K562 (cell line): Measurements from ENCODE around the gene CEND1. TPM values are rescaled to one million over a fixed set of nuclear protein-coding genes. Genes with fewer than 3 reads are reported as not detected.

Source experiments
- ATAC-seq: fragments of 200-7000 bp; cut with Tn5 transposase; 3 replicates; pipeline ENCODE4 v1.9.1; 2020; ENCODE audit warnings: moderate library complexity
- BruUV-seq: library from RNA; stranded (reverse); fragments of 400-500 nt; replicated peaks from 2 replicates; lab custom pipeline; 2021; lab: Mats Ljungman, UMichigan
- CTCF ChIA-PET: fragments of 300-600 bp; formaldehyde crosslinking; extraction: SDS; loops from one replicate; lab custom pipeline; 2021; ENCODE audit warnings: low intra/inter-chr PET ratio; lab: Yijun Ruan, JAX
- POLR2A ChIA-PET: fragments of 300-600, 350-650 bp; sonication (Branson Sonifier 250); formaldehyde crosslinking; extraction: SDS; loops from one replicate; lab custom pipeline; 2021; ENCODE audit warnings: antibody characterized with exemption, inconsistent platforms; lab: Yijun Ruan, JAX
- DNase-seq, 4 experiments: peaks; one replicate each; pipeline versions ENCODE4 v3.0.0 to v3.0.0-alpha.2; 2011 to 2018; ENCODE audit warnings: low spot score in 3 of 4, mixed read lengths in 3 of 4; ENCODE audit errors: extremely low read depth in 1 of 4
- FAIRE-seq: peaks from 2 replicates; lab custom pipeline; 2011; peaks lifted over from hg19 to GRCh38; lab: Jason Lieb, UNC
- H2AFZ ChIP-seq: 2 replicates; pipeline ENCODE4 v1.6.0; 2011; ENCODE audit warnings: low read depth, low read length, control low read depth, inconsistent platforms
- H3K27ac ChIP-seq: fragments of 200-600 bp; 3 replicates; pipeline ENCODE4 v1.8.0; 2011; ENCODE audit warnings: low read depth, mild to moderate bottlenecking, control low read depth, inconsistent platforms, low read length, moderate library complexity, mixed read lengths; ENCODE audit errors: extremely low read depth
- H3K27me3 ChIP-seq, 2 experiments: fragments of 300-600 bp in 1 of 2; 2 replicates in 1 of 2; 3 replicates in 1 of 2; pipeline versions ENCODE4 v1.6.0 to v1.8.0; 2011; ENCODE audit warnings: inconsistent platforms in 2 of 2, low read length in 2 of 2, mild to moderate bottlenecking in 1 of 2, mixed read lengths in 1 of 2, moderate library complexity in 1 of 2; ENCODE audit not compliant: control insufficient read depth in 2 of 2, insufficient read depth in 2 of 2
- H3K36me3 ChIP-seq: fragments of 300-600 bp; 3 replicates; pipeline ENCODE4 v1.8.0; 2011; ENCODE audit warnings: mild to moderate bottlenecking, low read length, inconsistent platforms; ENCODE audit not compliant: control insufficient read depth, insufficient read depth
- H3K4me1 ChIP-seq, 2 experiments: fragments of 200-600 bp in 1 of 2; replicated peaks in 1 of 2; 2 replicates in 1 of 2; 3 replicates in 1 of 2; pipeline versions ENCODE4 v1.5.1 to v1.8.0; 2011; ENCODE audit warnings: inconsistent platforms in 2 of 2, low read length in 2 of 2, mild to moderate bottlenecking in 1 of 2, mixed read lengths in 1 of 2, moderate library complexity in 1 of 2; ENCODE audit not compliant: control insufficient read depth in 2 of 2, insufficient read depth in 2 of 2
- H3K4me2 ChIP-seq: 2 replicates; pipeline ENCODE4 v1.6.1; 2011; ENCODE audit warnings: low read length, control low read depth, inconsistent platforms, mixed read lengths; ENCODE audit not compliant: insufficient read depth
- H3K4me3 ChIP-seq: fragments of 200-600 bp; sonication (generic), shearing (Covaris generic); 2 replicates; pipeline ENCODE4 v1.5.1; 2016; ENCODE audit warnings: control low read depth, inconsistent platforms
- H3K79me2 ChIP-seq: fragments of 200-600 bp; 3 replicates; pipeline ENCODE4 v1.8.0; 2011; ENCODE audit warnings: low read length, inconsistent platforms; ENCODE audit not compliant: control insufficient read depth, insufficient read depth
- H3K9ac ChIP-seq, 2 experiments: 2 replicates each; pipeline versions ENCODE4 v1.6.0 to v1.6.1; 2011; ENCODE audit warnings: low read depth in 2 of 2, low read length in 2 of 2, control low read depth in 1 of 2, inconsistent platforms in 1 of 2, mild to moderate bottlenecking in 1 of 2, mixed read lengths in 1 of 2; ENCODE audit not compliant: insufficient read depth in 1 of 2
- H3K9me1 ChIP-seq: one replicate; pipeline ENCODE4 v1.6.0; 2011; ENCODE audit warnings: inconsistent platforms, mild to moderate bottlenecking, low read length, moderate library complexity; ENCODE audit not compliant: control insufficient read depth, insufficient read depth
- H3K9me3 ChIP-seq: replicated peaks from 2 replicates; pipeline ENCODE4 v1.5.1; 2011; ENCODE audit warnings: low read depth, low read length, inconsistent platforms; ENCODE audit not compliant: control insufficient read depth, insufficient read depth
- H4K20me1 ChIP-seq: replicated peaks from 2 replicates; pipeline ENCODE4 v1.6.1; 2011; ENCODE audit warnings: low read length, inconsistent platforms, mixed read lengths; ENCODE audit not compliant: control insufficient read depth, insufficient read depth
- CHD4 ChIP-seq: fragments of 200-600 bp; sonication (generic); IDR thresholded peaks from 3 replicates; pipeline ENCODE4 v1.6.1; 2012; ENCODE audit warnings: low read depth, mild to moderate bottlenecking, mixed read lengths, low read length, inconsistent platforms; ENCODE audit not compliant: insufficient read depth, insufficient replicate concordance, poor library complexity, severe bottlenecking
- JUND ChIP-seq, 2 experiments: IDR thresholded peaks; 2 replicates in 1 of 2; 3 replicates in 1 of 2; pipeline ENCODE4 v1.6.1; 2011; ENCODE audit warnings: borderline replicate concordance in 2 of 2, low read depth in 2 of 2, low read length in 2 of 2, improper control_type of control experiment in 1 of 2, missing biosample characterization in 1 of 2, missing genetic modification characterization in 1 of 2, missing genetic modification reagents in 1 of 2
- MCM5 ChIP-seq: fragments of 450-650 bp; IDR thresholded peaks from 2 replicates; pipeline ENCODE4 v1.6.1; 2016; ENCODE audit warnings: low read depth
- POLR2G ChIP-seq: fragments of 200-400 bp; formaldehyde crosslinking; IDR thresholded peaks from 2 replicates; pipeline ENCODE4 v1.6.1; 2017; ENCODE audit warnings: low read depth, mild to moderate bottlenecking, antibody characterized with exemption, low read length, moderate library complexity
- RBFOX2 ChIP-seq: fragments of 200-400 bp; formaldehyde crosslinking; IDR thresholded peaks from 2 replicates; pipeline ENCODE4 v1.6.1; 2017; ENCODE audit warnings: low read depth, mild to moderate bottlenecking, low read length, moderate library complexity
- RBM14 ChIP-seq: fragments of 200-400 bp; formaldehyde crosslinking; IDR thresholded peaks from 2 replicates; pipeline ENCODE4 v1.6.1; 2018; ENCODE audit warnings: low read depth, mild to moderate bottlenecking, low read length, moderate library complexity, borderline replicate concordance; ENCODE audit not compliant: insufficient read depth
- TRIM28 ChIP-seq: fragments of 450-650 bp; IDR thresholded peaks from 2 replicates; pipeline ENCODE4 v1.6.1; 2017
- ZBTB5 ChIP-seq: fragments of 450-650 bp; IDR thresholded peaks from 2 replicates; pipeline ENCODE4 v1.6.1; 2017; ENCODE audit warnings: antibody characterized with exemption
- ZKSCAN1 ChIP-seq: fragments of 150-350 bp; IDR thresholded peaks from 2 replicates; pipeline ENCODE4 v1.6.1; 2016; ENCODE audit warnings: low read depth, low read length
- WGBS: fragments of 100-300 bp; shearing (Covaris generic); methylation state at CpG from one replicate; pipeline ENCODE4 v1.1.6; 2016; ENCODE audit warnings: low coverage, mixed read lengths; ENCODE audit not compliant: insufficient coverage; ENCODE audit errors: missing lambda C conversion rate; 5-methylcytosine and 5-hydroxymethylcytosine counted together
- in situ Hi-C: fragments of 300-500 bp; cut with MboI; formaldehyde crosslinking; loops from 4 replicates; pipeline ENCODE4 v1.15.0; 2018; ENCODE audit warnings: inconsistent platforms, mixed read lengths
- intact Hi-C: fragments of 100-400 bp; cut with micrococcal nuclease; formaldehyde crosslinking; loops from 2 replicates; pipeline ENCODE4 v1.14.2; 2022
- polyA plus RNA-seq, 8 experiments: library from polyadenylated mRNA; depleted of rRNA in 4 of 8; stranded (reverse) in 5 of 8; unstranded in 3 of 8; fragments of >200 nt; fragmentation: Nextera tagmentation in 2 of 8; fragmentation: Illumina TruSeq in 1 of 8; extraction: Ambion mirVana in 2 of 8; extraction: Trizol in 1 of 8; gene quantifications; 2 replicates each; pipeline versions ENCODE4 v1.2.1 to v1.2.3, GENCODE V29; 2011 to 2014; ENCODE audit warnings: inconsistent platforms in 1 of 8, missing spikeins in 1 of 8
- total RNA-seq, 7 experiments: library from RNA; depleted of rRNA in 6 of 7; stranded (reverse); fragments of >200 nt in 6 of 7; fragmentation: Illumina TruSeq in 2 of 7; extraction: Trizol in 2 of 7; gene quantifications; 2 replicates each; pipeline versions ENCODE4 v1.2.1 to v1.2.3, GENCODE V29; 2011 to 2021; ENCODE audit warnings: low replicate concordance in 1 of 7

CEND1 gene
- total and polyA plus RNA-seq, 9 of the 15 experiments (the other 6 are each of a cell fraction or from before 2014, with no cell fraction given), result 0.13 to 0.18 (median 0.16) TPM; not detected in 6

DNA sequence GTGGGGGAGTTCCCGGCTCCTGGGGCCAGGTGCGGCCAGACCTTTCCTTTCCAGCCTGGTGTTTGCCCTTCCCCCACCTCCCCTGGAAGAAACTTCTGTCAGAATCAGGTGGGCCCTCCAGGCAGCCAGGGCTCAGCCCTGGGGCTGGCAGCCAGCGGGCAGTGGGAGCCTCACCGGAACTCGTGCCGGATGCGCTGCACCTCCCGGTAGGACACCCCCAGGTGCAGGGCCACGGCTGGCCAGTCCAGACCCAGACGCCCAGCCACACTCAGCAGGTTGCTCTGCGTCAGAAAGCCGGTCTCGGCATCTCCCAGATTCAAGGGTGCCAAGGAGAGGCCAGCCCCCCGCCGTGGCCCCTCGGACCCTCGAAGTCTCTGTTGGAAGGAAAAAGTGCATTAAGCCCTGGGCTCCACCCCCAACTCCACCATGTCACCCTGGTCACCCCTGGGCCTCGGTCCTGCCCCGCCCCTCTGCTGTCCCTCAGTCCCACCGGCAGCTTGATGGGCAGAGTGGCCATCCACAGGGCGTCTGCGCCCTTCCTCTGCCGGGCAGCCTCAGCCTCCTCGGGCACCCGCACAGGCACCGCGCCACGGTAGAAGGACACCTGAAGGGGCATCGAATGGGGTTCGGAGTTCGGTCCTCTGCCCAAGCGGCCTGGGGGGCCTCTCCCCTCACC is 9.9 kb upstream of the CEND1 start:
- no peak for DNase-seq
- no peak for FAIRE-seq
- H3K79me2 ChIP-seq, result peaks cover 34% of the 10 kb centered on the region
- H3K9me1 ChIP-seq, result no peaks in the 10 kb centered on the region
- peaks cover 39% of the 10 kb centered on the region; the same call in 1 of the 3 replicates for H3K36me3 ChIP-seq
- TF ChIP-seq MCM5 (no peak), RBFOX2 (peak; percentile 37; the same call in 1 of the 2 replicates), TRIM28 (no peak), ZKSCAN1 (no peak), CHD4 (no peak), ZBTB5 (no peak), RBM14 (0 out of 2 replicates have a peak, but pooled peaks have one; percentile 37), POLR2G (peak; percentile 21; the same call in 1 of the 2 replicates), JUND (IDR thresholded peaks at IDR 0.05; ENCODE audit: borderline replicate concordance, low read depth, low read length) (no peak), JUND (tag; IDR thresholded peaks at IDR 0.05; ENCODE audit: borderline replicate concordance, low read depth, low read length) (no peak)
- no peak overlapping the region for H3K4me2 ChIP-seq
- peaks cover 11 to 97% of the 10 kb centered on the region in 2 experiments for H3K4me1 ChIP-seq
- WGBS, result 94% methylated on average over 21 of the region's 32 CpGs
- POLR2A ChIA-PET, result interaction anchor here (1.1 to 1.9 kb wide), 2 partner anchors 10 to 32 kb away, joined by 4 to 6 read pairs; partner anchors contain the start of gene RPLP2
- intact Hi-C loops, result loop anchor here (5.0 to 10.0 kb wide), 2 partner anchors 72 to 235 kb away; partner anchors contain the start of genes LMNTD2 and RASSF7
- no peaks in the 10 kb centered on the region for H3K9me3 ChIP-seq
- ATAC-seq, result no peak
- CTCF ChIA-PET, result no interaction called here
- no peak overlapping the region for H2AFZ ChIP-seq
- H3K27me3 ChIP-seq, result no peaks in the 10 kb centered on the region
- no TSS peak for BruUV-seq
- in situ Hi-C loops, result no loop called here
- H3K9ac ChIP-seq, result no peak overlapping the region; a peak in 1 of 4 replicates
- H3K27ac ChIP-seq, result no peak overlapping the region
- no peaks in the 10 kb centered on the region for H4K20me1 ChIP-seq
- no peak overlapping the region for H3K4me3 ChIP-seq
